NCI-H1930 (cell line): ENCODE measurements around the gene FARS2.

Source experiments
- DNase-seq, 2 experiments: peaks; one replicate each; lab custom pipeline; 2025; lab: John Stamatoyannopoulos, UW

FARS2 gene

DNA sequence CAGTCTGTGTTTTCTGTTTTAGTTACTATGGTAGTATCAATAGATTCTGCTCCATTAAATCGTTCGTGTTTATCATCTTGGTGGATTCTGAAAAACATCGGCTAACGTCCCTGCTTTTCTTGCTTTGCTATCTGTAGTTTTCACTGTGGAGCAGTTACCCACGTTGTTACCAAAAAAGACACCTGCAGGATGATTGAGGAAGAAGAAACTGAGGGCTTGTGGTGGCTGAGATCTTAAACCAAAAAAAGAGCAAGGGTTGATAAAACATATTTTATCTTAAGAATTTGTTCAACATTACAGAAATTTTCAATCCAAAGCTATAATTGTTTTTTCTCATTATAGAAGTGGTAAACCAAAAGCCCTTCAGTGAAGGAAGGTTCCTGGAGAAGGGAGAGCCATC, 166.3 kb downstream of the FARS2 start:
- no peak for DNase-seq

DNA sequence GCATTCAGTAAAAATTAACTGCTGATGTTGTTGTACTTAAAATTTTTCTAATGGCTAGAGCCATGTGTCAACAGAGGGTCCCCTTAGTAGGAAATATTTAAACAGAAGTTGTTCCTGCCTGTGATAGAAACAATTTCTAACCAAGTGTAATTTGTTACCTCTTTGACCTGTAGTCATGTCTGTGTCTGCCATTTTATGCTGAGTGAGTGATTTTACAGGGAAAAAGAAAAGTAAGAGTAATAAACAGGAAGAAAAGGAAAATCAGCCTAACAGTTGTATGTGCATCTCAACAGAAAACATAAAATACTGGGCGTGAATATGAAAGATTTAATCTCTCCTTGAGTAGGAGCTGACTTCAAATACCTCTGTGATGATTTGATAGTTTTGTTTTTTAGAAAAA, 172.0 kb downstream of the FARS2 start:
- no peak for DNase-seq

DNA sequence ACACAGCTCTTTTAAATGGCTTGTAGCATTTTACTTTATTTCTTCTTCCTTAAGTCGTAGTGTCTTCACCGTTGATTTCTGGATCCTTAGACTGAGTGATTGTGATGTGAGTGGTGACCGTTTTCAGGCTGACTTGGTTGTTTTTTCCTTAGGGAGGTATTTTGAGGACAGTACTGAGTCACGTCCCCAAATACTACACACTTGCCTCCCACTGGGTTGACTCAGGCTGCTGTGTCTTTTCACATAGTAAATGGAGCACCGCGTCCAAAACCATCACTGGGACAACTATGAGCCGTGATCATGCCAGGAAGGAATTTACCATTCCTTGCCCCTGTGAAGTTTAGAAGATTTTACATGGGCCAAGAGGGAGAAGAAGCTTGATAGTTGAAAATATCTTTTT, 174.1 kb downstream of the FARS2 start:
- DNase-seq: no peak

DNA sequence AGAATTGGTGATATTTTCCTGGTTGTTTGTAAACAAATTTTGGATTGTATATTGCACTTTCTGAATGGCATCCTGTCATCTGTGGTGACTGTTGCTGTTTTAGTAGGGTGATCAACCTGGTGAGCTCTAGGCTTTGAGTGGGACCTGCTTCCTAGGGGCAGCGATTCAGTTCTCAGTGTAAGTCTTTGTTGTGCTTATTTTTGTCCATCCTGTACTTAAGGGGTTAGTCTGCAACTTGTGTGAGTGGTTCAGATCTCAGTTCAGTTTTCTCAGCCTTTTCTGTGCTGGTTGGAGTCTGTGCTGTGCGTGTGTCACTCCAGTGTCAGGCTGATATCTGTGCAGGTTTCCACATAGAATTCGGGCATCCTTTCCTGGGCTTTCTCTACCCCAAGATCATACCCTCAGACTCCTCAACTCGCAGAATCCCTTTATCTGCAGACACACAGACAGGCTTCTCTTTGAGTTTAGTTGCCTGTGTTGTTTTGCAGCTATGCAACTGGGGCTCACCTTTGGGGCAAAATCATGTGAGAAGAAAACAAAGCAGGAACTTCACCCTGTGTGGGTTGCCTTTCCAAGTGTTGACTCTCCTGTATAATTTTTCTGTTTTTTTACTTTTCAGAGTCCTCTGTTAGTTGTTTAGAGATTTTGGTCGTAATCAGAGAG, 177.7 kb downstream of the FARS2 start:
- DNase-seq: no peak

DNA sequence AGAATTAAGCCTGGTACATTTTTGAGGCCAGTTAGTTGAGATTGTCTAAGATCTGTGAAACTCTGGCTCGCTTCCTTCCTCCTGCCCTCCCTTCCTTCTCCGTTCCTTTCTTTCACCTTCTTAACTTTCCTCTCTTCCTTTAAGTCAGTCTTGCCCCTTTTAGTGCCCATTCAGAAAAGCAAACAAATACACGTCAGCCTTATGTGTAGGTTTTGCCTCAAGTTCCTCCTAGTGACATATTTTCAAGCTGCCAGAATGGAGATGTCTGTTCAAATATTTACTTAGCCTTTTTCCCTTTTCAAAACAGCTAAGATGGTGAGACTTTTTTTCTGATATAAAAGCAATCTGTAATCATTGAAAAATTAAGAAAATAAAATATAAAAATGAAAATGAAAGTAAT, 178.4 kb downstream of the FARS2 start:
- DNase-seq: no peak

DNA sequence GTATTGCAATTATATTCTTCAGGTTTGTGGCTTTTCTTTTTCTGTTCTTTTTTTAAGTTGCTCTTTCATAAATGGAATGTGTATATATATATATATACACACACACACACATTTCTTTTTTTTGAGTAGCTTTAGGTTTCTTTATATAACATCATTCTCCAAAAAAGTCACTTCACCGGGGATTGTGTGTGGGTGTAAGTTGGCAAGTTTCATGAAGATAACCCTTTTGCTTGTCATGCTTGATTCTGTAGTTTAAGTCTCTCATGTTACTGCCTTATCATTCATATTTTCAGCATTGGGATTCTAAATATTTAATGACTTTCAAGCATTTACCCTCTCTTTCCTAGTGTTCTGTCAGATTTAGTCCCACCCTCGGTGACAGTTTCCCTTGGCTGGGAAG, 181.0 kb downstream of the FARS2 start:
- DNase-seq: no peak

DNA sequence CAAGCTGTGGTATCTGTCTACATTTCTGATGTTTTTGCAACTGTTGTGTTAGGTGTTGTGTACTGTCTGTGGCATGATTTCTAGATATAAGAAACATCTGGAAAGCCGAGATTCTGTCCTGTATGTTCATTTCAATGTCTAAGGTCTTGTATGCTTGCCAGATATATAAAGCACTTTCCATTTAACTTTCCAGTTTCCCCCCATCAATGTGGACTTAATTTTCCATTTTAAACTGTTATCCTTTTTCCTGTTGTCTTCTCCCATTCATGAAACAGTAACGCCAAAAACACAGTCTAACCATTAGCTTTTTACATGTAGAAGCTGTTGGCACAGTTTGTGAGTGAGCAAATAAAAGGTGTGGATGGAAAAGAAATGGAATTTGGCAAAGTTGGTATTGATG, 181.6 kb downstream of the FARS2 start:
- no peak for DNase-seq

DNA sequence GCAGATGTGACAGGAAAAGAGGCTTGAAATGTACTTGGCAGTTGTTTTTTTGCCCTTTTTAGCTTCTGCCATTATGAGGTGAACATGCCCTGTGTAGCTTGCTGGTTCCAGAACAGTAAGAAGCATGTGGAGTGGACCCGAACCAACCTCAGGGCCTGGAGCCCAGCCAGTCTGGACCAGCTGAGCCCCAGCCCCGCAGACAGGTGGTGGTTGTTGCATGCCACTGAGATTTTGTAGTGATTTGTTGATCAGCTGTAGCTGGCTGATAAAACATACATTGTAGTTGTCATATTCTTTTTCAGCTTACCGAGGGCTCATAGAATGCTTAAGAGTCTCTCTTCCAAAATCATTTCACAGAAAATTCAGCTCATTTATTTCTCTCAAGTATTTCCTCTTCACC, 182.2 kb downstream of the FARS2 start:
- no peak for DNase-seq

DNA sequence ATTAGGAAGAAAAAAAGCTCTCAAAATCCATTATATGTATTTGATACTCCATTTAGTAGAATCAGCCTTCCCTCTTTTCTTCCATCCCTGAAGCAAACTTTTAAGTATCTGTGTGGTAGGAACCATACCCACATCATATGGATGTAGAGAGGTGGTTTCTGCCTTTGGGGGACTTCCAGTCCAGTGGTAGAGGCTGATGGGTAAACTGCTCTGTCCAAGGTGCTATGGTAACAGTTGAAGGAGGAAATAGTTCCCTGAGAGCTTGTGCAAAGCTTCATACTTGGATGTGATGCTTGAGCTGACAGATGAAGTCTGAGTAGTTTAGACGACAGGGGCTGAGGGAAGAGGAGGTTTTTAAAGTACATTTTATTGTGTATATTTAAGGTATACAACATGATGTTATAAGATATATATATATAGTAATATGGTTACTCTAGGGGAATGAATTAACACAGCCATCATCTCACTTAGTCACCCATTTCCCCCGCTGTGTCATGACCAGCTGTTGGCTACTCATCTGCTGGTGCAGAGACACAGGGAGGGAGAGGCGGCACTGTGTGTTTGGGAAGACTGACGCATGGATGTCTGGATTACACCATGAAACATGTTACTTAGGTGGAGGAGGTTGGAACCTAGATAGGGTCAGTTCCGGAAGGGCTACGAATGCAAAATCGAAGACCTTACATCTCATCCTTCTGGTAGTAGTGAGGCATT, 185.2 kb downstream of the FARS2 start:
- no peak for DNase-seq

DNA sequence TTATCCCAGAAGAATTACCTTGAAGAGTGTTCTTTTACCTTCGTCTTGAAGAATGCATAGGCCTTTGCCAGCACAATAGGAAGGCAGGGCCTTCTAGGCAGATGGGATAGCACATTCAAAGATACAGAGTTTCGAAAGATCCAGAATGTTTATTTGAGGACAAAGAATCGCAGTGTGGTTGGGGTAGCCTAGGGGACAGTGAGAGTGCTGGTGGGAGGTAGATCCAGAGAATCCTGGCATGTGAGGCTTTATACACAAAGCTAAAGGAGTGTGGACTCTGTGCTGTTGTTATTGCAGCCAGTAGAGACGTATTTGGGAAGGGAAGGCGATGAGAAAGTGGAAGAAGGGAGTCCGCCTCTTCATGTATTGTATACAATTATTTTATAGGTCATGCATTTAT, 186.6 kb downstream of the FARS2 start:
- DNase-seq: no peak

DNA sequence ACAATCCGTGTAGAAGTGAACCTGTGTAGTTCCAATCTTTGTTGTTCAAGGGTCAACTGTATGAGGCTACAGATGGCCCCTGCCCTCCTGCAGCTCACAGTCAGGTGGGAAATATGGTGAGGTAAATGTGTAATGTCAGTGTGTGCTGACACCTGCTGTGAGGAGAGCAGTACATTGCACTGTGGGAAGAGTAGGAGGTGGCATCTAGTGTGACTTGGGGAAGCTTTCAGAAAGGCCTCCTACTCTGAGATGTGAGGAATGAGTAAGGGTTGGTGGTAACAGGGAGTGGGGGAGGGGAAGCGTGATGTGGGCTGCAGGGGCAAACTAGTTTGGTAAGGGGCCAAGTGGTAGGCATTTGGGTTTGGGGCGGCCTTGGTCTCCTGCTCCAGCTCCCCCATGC, 188.8 kb downstream of the FARS2 start:
- DNase-seq: no peak

DNA sequence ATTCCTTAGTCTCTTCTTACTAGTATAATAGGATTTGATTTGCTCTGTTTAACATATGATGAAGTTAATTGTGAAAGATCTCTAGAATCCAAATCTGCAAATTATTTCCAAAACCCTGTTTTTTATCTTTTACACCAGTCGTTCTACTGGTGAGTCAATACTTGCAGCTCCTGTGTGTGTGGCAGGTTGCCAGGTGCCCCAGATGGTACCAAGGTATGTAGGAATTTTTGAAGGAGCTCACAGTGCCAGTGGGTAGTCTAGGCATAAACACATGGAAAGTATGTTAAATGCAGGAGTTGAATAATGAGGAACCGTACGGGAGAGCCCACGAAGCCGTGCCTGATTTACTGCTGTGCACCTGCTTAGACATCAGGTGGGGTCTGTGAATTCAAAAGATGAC, 192.2 kb downstream of the FARS2 start:
- DNase-seq: no peak

DNA sequence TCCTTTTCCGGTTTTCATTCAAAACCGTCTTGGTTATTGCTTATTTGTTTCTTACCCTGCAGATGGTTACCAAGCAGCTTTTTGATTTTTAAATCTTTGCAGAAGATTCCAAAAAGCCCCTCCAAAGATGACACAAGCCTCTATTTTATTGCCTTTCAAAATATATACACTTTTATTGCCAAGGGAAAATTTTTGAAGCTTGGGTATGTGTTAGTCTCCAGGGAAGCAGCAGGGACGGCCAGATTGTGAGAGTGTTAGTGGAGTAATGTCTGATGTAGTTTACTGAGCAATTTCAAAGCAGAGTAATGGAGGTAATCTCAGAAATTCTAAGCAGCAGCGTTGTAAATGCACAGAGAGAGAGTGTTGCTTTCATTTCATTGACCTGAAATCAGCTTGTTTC, 193.8 kb downstream of the FARS2 start:
- no peak for DNase-seq

DNA sequence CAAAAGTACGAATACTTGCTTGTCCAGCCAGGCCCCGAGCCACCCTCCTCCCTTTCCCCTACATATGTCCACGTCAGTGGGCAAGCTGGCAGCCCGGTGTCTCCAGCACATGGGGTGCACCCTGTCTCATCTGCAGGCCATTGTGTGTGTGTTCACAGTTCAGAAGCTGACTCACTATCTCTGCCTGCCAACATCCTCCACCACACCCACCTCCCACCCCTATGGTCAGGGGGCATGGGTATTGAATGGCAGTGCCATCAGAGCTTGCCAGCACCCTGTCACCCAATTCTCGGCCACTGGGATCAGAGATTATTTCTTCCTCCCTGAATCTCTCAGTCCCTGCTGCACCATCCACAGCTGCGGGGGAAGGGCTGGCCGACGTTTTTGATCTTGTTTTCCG, 195.7 kb downstream of the FARS2 start:
- no peak for DNase-seq

DNA sequence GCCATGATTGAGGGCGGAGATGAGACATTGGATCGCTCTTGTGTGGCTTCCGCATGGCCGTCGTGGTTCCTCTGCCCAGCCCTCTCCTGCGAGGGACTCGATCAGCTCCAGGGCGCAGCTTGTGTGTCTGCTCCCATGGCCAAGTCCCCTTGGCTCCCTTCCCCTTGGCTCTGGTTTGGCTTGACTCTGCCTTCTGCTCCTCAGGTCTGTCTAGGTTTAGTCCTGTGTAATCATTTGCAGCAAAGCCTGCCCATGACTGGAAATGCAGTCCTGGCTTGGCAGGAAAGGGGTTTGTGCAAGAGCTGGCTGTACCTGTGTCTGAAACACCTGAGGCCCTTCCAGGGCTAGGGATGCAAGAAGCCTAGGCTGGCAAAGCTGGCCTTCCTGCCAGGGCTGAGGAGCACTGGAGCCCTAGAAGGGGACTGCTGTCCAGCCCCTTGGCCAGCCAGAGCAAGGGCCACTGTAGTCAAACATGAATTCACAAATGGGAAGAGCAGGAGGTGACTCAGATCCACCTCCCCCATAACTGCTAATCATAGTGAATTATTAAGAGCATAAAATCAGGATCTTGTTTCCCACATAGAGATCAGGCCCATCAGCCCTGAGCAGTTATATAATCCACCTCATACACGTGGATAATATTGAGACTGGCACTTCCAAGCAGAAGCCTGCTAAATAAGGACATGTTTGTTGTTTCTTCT, 196.8 kb downstream of the FARS2 start:
- DNase-seq: peak in 1 of 2 experiments; percentile 13

DNA sequence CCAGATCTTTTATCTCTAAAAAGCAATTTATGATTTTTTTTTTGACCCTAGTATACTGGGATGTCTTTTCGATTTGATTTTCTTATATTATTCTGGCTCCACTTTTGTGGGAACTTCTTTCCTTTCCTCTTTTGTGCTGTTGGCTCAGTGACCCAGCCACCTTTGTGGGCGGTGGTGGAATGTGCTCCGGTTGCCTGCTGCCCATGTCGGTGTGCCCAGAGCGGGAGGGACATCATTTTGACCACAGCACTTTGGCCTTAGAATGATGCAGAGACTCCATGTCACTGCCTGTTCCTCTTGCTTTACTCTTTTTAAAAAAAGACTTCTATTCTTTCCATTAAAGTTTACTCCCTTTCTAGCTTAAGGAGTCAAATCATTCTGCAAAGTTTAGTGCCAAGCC, 198.0 kb downstream of the FARS2 start:
- no peak for DNase-seq

DNA sequence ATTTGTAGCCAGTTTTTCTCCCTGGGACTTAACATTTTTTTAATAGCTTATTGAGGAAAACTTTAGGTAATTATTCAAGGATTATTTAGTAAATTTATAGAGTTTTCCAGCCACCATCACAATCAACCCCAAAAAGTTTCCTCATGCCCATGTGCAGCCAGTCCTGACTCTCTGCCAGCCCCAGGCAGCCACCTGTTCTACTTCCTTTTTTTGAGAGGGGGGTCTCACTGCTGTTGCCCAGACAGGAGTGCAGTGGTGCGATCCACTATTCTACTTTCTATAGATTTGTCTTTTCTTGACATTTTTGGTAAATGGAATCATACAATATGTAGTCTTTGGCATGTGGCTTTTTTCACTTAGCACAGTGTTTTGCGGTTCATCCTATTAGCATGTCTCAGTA, 200.1 kb downstream of the FARS2 start:
- no peak for DNase-seq

DNA sequence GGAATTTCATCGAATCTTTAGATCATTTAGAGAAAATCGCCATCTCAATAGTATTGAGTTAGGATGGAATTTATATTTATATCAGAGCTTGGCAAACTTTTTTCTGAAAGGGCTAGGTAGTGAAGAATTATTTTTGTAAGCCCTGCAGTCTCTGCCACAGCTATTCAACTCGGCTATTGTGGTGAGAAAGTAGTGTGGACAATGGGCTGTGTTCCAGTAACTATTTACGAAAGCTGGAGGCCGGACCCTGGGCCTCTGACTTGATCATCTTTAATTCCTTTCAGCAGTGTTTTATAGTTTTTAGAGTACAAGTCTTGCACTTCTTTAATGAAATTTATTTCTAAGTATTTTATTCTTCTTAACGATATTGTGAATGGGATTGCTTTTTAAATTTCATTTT, 201.5 kb downstream of the FARS2 start:
- DNase-seq: no peak

DNA sequence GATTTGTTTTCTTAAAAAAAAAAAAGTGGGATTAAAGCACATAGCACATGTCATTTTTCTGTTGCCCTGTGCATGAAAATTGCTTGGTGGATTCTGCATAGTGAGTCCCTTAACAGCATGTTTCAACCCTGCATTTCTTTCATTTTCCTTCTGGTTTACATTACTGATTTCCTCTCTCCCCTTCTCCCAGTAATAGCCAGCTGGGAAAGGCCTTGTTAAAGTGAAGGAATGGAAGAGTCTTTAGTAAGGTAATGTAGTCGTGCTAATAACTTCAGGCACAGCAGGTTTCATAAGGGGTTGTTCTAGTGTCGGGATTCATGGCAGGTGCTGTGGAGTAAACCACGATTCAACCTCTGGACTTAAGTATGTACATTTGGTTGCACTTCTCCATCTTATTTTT, 202.4 kb downstream of the FARS2 start:
- no peak for DNase-seq

DNA sequence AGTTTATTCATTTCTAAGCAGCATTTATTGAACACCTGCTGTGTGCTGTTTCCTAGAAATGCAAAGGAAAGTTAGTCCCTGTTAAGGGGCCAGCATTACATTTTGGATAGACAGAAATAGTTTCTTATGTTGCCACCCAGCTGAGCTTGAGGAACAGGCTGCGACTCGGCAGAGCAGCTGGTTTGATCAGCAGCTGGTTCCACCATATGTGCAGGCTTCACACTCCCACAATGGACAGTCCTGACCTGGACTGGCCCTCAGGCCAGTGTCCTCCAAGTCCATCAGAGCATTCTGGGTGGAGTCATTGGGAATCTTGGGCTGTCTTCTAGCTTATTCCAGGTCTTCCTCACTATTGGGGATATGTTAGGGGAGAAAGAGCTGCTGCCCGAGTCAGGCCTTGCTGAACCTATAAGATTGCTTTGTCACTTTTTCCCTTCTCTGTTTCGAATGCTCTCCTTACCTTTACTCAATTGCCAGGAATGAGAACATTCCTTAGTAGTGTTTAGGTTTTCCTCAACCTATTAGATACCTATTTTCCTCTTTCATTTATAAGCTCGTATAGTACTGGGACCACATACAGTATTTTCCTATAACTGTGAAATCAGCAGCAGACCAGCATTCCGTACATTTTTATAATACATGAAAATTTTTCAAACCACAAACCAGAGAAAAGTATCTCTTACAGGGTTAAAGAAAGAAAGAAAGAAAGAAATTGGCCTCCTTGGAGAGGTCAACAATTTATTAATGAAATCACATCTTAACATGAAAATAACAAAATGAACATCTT, 203.0 kb downstream of the FARS2 start:
- DNase-seq: no peak

DNA sequence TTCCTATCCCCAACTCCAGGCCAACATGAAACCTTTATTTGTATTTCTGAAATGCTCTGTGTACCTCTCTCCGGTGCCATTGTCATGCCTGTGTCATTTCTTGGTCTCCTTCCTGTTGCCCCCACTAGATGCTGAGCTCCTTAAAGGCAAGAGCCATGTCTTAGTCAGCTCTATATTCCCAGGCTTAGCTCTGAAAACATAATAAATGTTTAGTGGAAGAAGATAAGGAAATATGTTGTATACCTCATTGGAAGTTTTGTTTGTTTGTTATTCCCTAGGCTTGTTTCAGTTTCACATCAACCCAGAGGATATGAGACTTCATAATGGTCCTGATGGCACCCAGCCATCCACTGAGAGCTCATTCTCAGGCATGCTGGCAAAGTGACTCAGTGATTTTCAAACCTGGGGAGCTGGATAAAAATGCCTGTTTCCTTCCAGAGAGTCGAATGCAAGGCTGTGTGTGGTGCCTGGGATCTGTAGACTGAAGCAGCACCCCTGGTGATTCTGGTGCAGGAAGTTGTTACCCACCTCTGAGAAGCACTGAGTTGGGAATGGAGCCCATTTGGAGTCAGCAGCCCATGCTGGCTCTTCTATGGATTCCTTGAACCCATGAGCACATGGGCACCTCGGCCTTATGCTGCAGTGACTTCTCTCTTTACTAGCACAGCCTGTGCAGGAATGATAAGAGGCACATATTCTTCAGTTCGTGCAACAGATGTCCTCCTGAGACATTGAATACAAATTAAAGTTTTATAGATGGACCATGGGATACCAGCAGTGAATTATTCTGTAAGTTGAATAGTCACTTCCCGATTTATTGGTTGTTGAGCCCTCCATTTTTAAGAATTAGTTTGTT, 205.2 kb downstream of the FARS2 start:
- DNase-seq: no peak

DNA sequence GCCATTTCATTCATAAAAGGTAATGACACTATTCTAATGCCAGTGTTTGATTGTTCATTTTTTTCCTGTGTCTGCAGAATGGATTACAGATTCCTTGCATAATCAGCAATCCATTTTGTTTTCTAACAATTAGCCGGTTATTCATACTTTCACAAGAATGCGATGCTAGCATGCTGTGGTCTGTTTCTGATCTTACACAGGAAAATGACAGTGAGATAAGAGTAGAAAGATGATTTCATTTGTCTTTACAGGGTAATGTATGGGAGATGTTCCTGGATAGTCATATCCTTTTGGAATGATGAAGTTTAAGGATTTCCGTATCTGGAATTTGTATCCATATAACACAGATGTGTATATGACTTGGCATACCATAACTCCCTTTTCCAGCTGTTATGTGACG, 207.3 kb downstream of the FARS2 start:
- no peak for DNase-seq
